ENCODE data around the gene CCN5.
"Not testable (repeated sequence)": the region's sequence is repeated elsewhere in the genome, so short reads cannot be mapped to it uniquely, and the experiment has no call there.

The CCN5 gene

DNA sequence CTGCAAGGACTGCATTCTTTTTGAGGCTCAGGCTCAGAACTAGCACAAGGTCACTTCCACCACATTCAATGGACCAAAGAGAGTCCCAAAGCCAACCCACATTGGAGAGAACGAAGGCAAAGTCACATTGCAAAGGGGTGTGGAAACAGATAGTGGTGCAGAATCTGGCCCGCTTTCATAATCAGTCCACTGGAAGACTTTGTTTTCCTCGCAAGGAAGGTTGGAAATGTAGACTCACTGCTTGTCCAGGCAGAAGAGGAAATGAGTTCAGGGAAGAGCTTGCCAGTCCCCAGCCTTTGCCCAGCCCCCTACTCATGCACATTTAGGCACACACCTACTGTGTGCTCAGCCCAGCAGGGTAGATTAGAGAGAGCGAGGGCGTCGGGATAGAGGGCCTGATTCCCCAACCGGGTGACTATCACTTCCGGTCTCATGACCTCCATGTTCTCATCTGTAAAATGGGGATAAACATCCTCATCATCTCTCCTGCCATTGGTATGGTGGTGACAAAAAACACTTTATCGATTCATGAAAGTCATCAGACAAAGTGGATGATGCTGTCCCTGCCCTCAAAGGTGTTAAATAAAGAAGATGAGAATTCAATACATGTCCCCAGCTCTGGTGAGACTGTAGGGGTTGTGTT is 24.3 kb upstream of the CCN5 start:
- Mint-ChIP-seq H3K27me3 (no peaks in the 10 kb centered on the region), H3K4me1 (peaks cover 15% of the 10 kb centered on the region), H3K9me3 (peaks cover 0 to 11% of the 10 kb centered on the region in 2 donors), H3K27ac (no peak overlapping the region), H3K4me3 (no peak overlapping the region)
- ATAC-seq (no peak), DNase-seq (no peak)

- Mint-ChIP-seq H3K27ac (no peak overlapping the region), H3K4me3 (no peak overlapping the region), H3K4me1 (peaks cover 23% of the 10 kb centered on the region), H3K9me3 (peaks cover 0 to 11% of the 10 kb centered on the region in 2 donors), H3K27me3 (no peaks in the 10 kb centered on the region)
- no peak for ATAC-seq
- DNase-seq = no peak
Measured at GRCh38 chr20:44691424-44692423, 23.4 kb upstream of the CCN5 start.

DNA sequence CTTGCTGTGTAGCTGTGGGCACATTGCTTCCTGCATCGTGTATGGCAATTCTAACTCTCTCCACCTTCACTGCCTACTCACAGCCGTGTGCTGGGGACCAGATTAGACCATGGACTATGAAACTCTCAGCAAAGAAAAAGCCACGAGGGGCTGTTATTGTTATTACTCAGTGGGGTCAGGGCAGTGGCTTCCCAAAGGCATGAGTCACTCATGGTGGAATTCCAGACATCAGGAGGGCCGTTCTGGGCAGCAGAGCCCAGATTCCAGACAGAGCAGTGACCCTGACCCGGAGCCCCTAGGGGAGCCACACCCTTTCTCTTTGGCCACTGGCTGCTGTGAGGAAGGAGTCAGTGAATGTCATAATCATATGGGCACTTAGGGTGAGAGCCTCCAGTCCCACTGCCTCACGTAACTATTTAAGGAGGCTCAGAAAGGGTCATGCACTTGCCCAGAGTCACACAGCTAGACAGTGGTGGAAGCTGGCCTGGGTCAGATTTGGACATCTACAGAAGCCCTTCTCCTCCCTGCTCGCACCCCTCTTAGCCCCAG is 22.2 kb upstream of the CCN5 start:
- Mint-ChIP-seq H3K9me3 (peaks cover 0 to 11% of the 10 kb centered on the region in 2 donors), H3K4me3 (no peak overlapping the region), H3K27ac (no peak overlapping the region), H3K4me1 (peaks cover 23% of the 10 kb centered on the region), H3K27me3 (no peaks in the 10 kb centered on the region)
- ATAC-seq = no peak
- DNase-seq = no peak

DNA sequence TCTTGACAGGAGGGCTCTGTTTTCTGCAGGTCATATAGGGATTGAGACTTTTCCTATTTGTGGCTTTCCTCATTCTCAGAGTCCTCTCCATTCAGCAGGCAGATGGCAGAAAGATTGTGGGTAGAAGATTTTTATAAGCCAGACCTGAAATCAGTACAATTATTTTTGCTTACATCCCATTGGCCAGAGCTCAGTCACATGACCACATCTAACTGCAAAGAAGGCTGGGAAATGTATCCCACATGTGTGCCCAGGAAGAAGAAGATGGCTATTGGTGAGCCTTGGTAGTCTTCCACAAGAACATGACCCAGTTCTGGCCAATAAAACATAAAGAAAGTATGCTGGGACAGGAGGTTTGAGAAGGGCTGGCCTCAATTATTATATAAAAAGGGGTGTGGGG is 21.5 kb upstream of the CCN5 start:
- no peaks in the 10 kb centered on the region for H3K27me3 Mint-ChIP-seq
- peaks cover 23% of the 10 kb centered on the region for H3K4me1 Mint-ChIP-seq
- DNase-seq (no peak), ATAC-seq (no peak)
- peaks cover 0 to 11% of the 10 kb centered on the region in 2 donors for H3K9me3 Mint-ChIP-seq
- no peak overlapping the region for H3K27ac Mint-ChIP-seq
- H3K4me3 Mint-ChIP-seq = no peak overlapping the region

GRCh38 chr20:44694159-44694558 is 21.0 kb upstream of the CCN5 start:
- Mint-ChIP-seq H3K27ac (no peak overlapping the region), H3K4me3 (no peak overlapping the region), H3K27me3 (no peaks in the 10 kb centered on the region), H3K4me1 (peaks cover 23% of the 10 kb centered on the region), H3K9me3 (peaks cover 0 to 11% of the 10 kb centered on the region in 2 donors)
- ATAC-seq (no peak), DNase-seq (no peak)

DNA sequence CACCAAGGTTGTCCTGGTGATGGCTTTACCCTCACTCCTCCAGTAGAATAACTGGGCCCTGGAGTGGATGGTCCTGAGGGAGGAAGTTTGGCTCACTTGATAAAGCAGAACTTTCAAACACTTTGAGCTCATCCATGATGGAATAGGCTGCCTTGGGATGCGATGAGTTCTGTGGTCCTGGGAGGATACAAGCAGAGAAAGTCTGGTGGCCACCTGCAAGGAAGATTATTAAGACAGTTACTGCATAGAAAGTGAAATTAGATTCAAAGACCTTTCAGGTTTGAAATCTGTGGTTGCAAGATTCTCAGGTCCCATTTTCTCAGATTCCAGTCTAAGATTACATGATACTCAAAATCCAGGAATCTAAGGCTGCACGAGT is 19.9 kb upstream of the CCN5 start:
- ATAC-seq (no peak), DNase-seq (no peak)
- Mint-ChIP-seq H3K4me3 (no peak overlapping the region), H3K4me1 (peaks cover 23% of the 10 kb centered on the region), H3K9me3 (peaks cover 0 to 11% of the 10 kb centered on the region in 2 donors), H3K27me3 (no peaks in the 10 kb centered on the region), H3K27ac (no peak overlapping the region)

GRCh38 chr20:44695674-44696300 is 19.4 kb upstream of the CCN5 start:
- no peak overlapping the region for H3K27ac Mint-ChIP-seq
- H3K4me3 Mint-ChIP-seq = no peak overlapping the region
- H3K9me3 Mint-ChIP-seq = peaks cover 0 to 11% of the 10 kb centered on the region in 2 donors
- no peak for ATAC-seq
- peaks cover 23% of the 10 kb centered on the region for H3K4me1 Mint-ChIP-seq
- no peak for DNase-seq
- H3K27me3 Mint-ChIP-seq = no peaks in the 10 kb centered on the region

DNA sequence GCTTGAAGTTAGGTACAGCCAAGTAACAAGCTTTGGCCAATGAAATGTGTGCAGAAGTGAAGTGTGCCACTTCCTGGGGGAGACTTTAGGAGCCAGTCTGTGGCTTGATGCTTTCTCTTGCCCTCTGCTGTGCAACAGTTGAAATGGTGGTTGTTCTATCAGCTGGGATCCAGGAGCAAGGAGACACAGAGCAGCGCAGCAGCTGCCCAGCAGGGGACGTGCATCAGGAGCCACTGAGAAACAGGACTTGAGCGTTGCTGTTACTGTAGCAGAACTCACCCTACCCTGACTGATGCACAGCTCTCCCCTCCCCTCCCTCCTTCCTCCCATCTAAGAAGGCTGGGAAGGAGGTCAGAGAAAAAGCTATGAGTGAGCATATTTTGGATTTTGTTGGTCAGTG is 18.9 kb upstream of the CCN5 start:
- H3K4me1 Mint-ChIP-seq = peaks cover 22% of the 10 kb centered on the region
- no peaks in the 10 kb centered on the region for H3K27me3 Mint-ChIP-seq
- H3K9me3 Mint-ChIP-seq = peaks cover 0 to 11% of the 10 kb centered on the region in 2 donors
- no peak overlapping the region for H3K4me3 Mint-ChIP-seq
- no peak for ATAC-seq
- no peak overlapping the region for H3K27ac Mint-ChIP-seq
- DNase-seq = no peak

DNA sequence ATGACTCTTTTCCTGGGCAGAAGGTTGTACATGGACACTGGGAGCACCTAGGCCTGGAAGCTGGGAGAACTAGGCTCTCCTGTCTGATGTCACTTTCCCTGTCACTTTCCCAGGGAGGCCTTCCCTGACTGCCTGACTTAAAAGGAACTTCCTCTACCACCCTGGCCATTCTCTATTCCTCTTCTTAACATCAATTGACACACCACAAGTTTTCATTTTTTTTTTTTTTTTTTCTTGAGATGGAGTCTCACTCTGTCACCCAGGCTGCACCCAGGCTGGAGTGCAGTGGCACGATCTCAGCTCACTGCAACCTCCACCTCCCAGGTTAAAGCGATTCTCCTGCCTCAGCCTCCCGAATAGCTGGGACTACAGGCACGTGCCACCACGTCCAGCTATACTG is 18.1 kb upstream of the CCN5 start:
- H3K4me3 Mint-ChIP-seq, ATAC-seq, H3K27me3 Mint-ChIP-seq, DNase-seq, H3K9me3 Mint-ChIP-seq: not testable (repeated sequence)
- peaks cover 17% of the 10 kb centered on the region for H3K4me1 Mint-ChIP-seq
- H3K27ac Mint-ChIP-seq = peak overlapping the region; percentile 63 to 77

DNA sequence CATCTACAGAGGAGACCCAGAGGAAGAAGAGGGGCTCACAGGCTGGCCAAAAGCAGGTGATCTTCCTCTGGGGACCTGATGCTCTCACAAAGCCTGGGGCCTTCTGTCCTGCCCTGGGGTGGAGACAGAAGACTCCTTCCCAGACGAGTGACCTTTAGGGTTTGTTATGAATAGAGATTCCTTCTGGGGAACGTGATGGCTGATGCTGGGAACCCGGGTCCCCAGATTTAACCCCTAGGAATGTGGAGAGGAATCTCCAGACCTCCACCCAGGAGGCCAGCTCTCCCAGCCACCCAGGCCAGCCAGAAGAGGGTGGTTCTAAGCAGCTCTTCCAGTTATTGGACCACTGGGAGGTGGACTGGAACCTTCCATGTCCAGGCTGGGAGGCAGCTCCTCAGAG is 16.8 kb upstream of the CCN5 start:
- DNase-seq = no peak
- Mint-ChIP-seq H3K4me3 (no peak overlapping the region), H3K27me3 (no peaks in the 10 kb centered on the region)

DNA sequence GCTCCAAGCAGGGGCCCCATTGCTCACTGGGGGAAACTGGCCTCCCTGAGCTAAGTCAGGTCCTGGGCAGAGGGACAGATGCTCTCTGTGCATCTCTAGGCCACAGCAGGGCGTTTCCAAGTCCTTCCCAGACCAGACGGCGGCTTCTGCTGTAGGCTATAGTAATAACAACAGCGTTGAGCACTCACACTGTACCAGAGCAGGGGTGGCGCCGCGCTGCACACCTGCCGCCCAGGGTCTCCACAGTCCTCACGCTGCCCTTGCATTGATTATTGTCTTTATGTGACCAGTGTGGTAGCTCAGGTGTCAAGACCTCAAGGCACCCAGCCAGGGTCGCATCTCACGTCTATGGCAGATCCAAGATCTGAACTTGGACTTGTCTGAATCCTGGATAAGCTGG is 14.9 kb upstream of the CCN5 start:
- Mint-ChIP-seq H3K27ac (peak overlapping the region in 1 of 2 donors; percentile 15), H3K4me3 (no peak overlapping the region), H3K4me1 (peaks cover 14% of the 10 kb centered on the region), H3K27me3 (no peaks in the 10 kb centered on the region), H3K9me3 (no peaks in the 10 kb centered on the region)
- no peak for DNase-seq
- no peak for ATAC-seq

More for the DNA sequence above, 16.8 kb upstream of the CCN5 start:
- no peak for ATAC-seq
- H3K4me1 Mint-ChIP-seq = peaks cover 17% of the 10 kb centered on the region
- H3K9me3 Mint-ChIP-seq = no peaks in the 10 kb centered on the region
- peak overlapping the region in 1 of 2 donors; percentile 34 for H3K27ac Mint-ChIP-seq

- H3K27ac Mint-ChIP-seq = peak overlapping the region in 1 of 2 donors; percentile 66
- no peaks in the 10 kb centered on the region for H3K27me3 Mint-ChIP-seq
- no peak overlapping the region for H3K4me3 Mint-ChIP-seq
- ATAC-seq (no peak), DNase-seq (no peak)
- no peaks in the 10 kb centered on the region for H3K9me3 Mint-ChIP-seq
- peaks cover 4% of the 10 kb centered on the region for H3K4me1 Mint-ChIP-seq
Measured at GRCh38 chr20:44701118-44701857, 13.9 kb upstream of the CCN5 start.

GRCh38 chr20:44701858-44702256 is 13.3 kb upstream of the CCN5 start:
- no peaks in the 10 kb centered on the region for H3K4me1 Mint-ChIP-seq
- no peak overlapping the region for H3K27ac Mint-ChIP-seq
- H3K4me3 Mint-ChIP-seq = no peak overlapping the region
- ATAC-seq (no peak), DNase-seq (no peak)
- no peaks in the 10 kb centered on the region for H3K9me3 Mint-ChIP-seq
- H3K27me3 Mint-ChIP-seq = no peaks in the 10 kb centered on the region

GRCh38 chr20:44702776-44703175 is 12.4 kb upstream of the CCN5 start:
- H3K27ac Mint-ChIP-seq = no peak overlapping the region
- H3K4me1 Mint-ChIP-seq = no peaks in the 10 kb centered on the region
- H3K4me3 Mint-ChIP-seq = no peak overlapping the region
- DNase-seq (no peak), ATAC-seq (no peak)
- no peaks in the 10 kb centered on the region for H3K9me3 Mint-ChIP-seq
- H3K27me3 Mint-ChIP-seq = no peaks in the 10 kb centered on the region
